Measurements from ENCODE around the gene KLF7.

KLF7 gene

DNA sequence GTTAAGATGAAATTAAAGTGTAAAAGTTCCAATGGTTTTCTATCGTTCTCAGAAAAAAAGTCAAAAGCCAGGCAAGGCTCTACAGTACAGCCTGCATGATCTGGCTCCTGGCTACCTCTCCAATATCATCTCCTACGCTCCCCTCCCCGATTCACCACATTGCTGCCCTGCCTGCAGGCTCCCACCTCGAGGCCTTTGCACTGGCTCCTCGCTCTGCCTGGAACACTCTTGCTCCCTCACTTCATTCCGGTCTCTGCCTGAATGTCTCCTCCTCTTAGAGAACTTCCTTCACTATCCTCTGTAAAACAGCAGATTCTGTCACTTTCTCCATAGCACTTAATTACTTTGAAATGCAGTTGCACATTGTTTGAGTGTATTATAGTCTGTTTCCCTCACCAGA is 72.5 kb downstream of the KLF7 start:
- TF ChIP-seq, protein P1, sequence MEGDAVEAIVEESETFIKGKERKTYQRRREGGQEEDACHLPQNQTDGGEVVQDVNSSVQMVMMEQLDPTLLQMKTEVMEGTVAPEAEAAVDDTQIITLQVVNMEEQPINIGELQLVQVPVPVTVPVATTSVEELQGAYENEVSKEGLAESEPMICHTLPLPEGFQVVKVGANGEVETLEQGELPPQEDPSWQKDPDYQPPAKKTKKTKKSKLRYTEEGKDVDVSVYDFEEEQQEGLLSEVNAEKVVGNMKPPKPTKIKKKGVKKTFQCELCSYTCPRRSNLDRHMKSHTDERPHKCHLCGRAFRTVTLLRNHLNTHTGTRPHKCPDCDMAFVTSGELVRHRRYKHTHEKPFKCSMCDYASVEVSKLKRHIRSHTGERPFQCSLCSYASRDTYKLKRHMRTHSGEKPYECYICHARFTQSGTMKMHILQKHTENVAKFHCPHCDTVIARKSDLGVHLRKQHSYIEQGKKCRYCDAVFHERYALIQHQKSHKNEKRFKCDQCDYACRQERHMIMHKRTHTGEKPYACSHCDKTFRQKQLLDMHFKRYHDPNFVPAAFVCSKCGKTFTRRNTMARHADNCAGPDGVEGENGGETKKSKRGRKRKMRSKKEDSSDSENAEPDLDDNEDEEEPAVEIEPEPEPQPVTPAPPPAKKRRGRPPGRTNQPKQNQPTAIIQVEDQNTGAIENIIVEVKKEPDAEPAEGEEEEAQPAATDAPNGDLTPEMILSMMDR (IDR thresholded peaks at IDR 0.05; ENCODE audit: insufficient read depth, low read length, poor library complexity, severe bottlenecking) = no peak
- no peak for TF ChIP-seq EZH2phosphoT487 (conservative IDR thresholded peaks at IDR 0.05; ENCODE audit: low read length)
- Histone ChIP-seq H2AFZ (ENCODE audit: low read depth, low read length, severe bottlenecking) (no peak overlapping the region), H3K9me2 (replicated peaks; ENCODE audit: insufficient read depth, low read length) (no peaks in the 10 kb centered on the region), H3K4me3 (ENCODE audit: insufficient read depth, low read length, poor library complexity, severe bottlenecking) (no peak overlapping the region), H4K20me1 (ENCODE audit: low read depth, low read length) (no peaks in the 10 kb centered on the region), H3K27ac (ENCODE audit: low read depth, low read length) (no peak overlapping the region), H3F3A (ENCODE audit: insufficient read depth) (no peaks in the 10 kb centered on the region), H3K4me2 (ENCODE audit: low read depth, low read length, poor library complexity, severe bottlenecking) (no peak overlapping the region), H3K9me3 (ENCODE audit: insufficient read depth, low read length) (no peaks in the 10 kb centered on the region), H3K9ac (ENCODE audit: low read length) (no peak overlapping the region), H3K36me3 (ENCODE audit: low read length) (no peaks in the 10 kb centered on the region), H3K27me3 (ENCODE audit: low read length) (no peaks in the 10 kb centered on the region), H3K79me2 (ENCODE audit: insufficient read depth, low read length) (no peaks in the 10 kb centered on the region)

- no peak overlapping the region for H2AFZ ChIP-seq (ENCODE audit: low read depth, low read length, severe bottlenecking)
- no peak overlapping the region for H3K27ac ChIP-seq (ENCODE audit: low read depth, low read length)
These were observed 72.9 kb downstream of the KLF7 start for GRCh38 chr2:207092818-207093217.

DNA sequence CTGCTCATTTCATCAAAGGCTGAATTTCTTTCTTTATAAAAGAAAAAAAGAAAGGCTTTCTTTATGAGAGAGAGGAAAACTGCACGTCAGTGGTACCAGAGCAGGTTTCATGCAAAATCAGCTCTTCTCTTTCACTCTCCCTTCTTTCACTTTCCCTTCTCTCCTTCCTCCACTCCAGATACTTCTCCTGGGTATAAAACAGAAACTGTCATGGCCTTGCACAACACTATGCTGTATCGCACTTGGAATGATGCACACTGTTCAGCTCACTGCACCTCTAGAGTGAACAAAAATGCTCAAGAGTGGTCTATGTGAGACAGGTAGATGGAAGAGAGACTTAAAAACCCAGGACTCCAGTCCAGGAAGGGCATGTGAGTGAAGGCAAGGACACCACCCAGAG is 73.8 kb downstream of the KLF7 start:
- Histone ChIP-seq H3K36me3 (ENCODE audit: low read length) (no peaks in the 10 kb centered on the region), H3K27me3 (ENCODE audit: low read length) (no peaks in the 10 kb centered on the region), H3F3A (ENCODE audit: insufficient read depth) (no peaks in the 10 kb centered on the region), H3K9me2 (replicated peaks; ENCODE audit: insufficient read depth, low read length) (no peaks in the 10 kb centered on the region), H2AFZ (ENCODE audit: low read depth, low read length, severe bottlenecking) (no peak overlapping the region), H4K20me1 (ENCODE audit: low read depth, low read length) (no peaks in the 10 kb centered on the region), H3K79me2 (ENCODE audit: insufficient read depth, low read length) (no peaks in the 10 kb centered on the region), H3K27ac (ENCODE audit: low read depth, low read length) (no peak overlapping the region), H3K4me2 (ENCODE audit: low read depth, low read length, poor library complexity, severe bottlenecking) (no peak overlapping the region), H3K9ac (ENCODE audit: low read length) (no peak overlapping the region), H3K4me3 (ENCODE audit: insufficient read depth, low read length, poor library complexity, severe bottlenecking) (no peak overlapping the region), H3K9me3 (ENCODE audit: insufficient read depth, low read length) (no peaks in the 10 kb centered on the region)
- TF ChIP-seq EZH2phosphoT487 (conservative IDR thresholded peaks at IDR 0.05; ENCODE audit: low read length) = no peak
- TF ChIP-seq, protein P1 (IDR thresholded peaks at IDR 0.05; ENCODE audit: insufficient read depth, low read length, poor library complexity, severe bottlenecking) = no peak

More at GRCh38 chr2:207092818-207093217, 72.9 kb downstream of the KLF7 start:
- Histone ChIP-seq H4K20me1 (ENCODE audit: low read depth, low read length) (no peaks in the 10 kb centered on the region), H3K79me2 (ENCODE audit: insufficient read depth, low read length) (no peaks in the 10 kb centered on the region), H3K9me3 (ENCODE audit: insufficient read depth, low read length) (no peaks in the 10 kb centered on the region), H3K9me2 (replicated peaks; ENCODE audit: insufficient read depth, low read length) (no peaks in the 10 kb centered on the region), H3K27me3 (ENCODE audit: low read length) (no peaks in the 10 kb centered on the region), H3F3A (ENCODE audit: insufficient read depth) (no peaks in the 10 kb centered on the region), H3K36me3 (ENCODE audit: low read length) (no peaks in the 10 kb centered on the region), H3K4me2 (ENCODE audit: low read depth, low read length, poor library complexity, severe bottlenecking) (no peak overlapping the region), H3K4me3 (ENCODE audit: insufficient read depth, low read length, poor library complexity, severe bottlenecking) (no peak overlapping the region), H3K9ac (ENCODE audit: low read length) (no peak overlapping the region)
- TF ChIP-seq, protein P1 (IDR thresholded peaks at IDR 0.05; ENCODE audit: insufficient read depth, low read length, poor library complexity, severe bottlenecking) = no peak
- TF ChIP-seq EZH2phosphoT487 (conservative IDR thresholded peaks at IDR 0.05; ENCODE audit: low read length) = no peak
